ENCODE results near the gene MTMR10.

The MTMR10 gene

DNA sequence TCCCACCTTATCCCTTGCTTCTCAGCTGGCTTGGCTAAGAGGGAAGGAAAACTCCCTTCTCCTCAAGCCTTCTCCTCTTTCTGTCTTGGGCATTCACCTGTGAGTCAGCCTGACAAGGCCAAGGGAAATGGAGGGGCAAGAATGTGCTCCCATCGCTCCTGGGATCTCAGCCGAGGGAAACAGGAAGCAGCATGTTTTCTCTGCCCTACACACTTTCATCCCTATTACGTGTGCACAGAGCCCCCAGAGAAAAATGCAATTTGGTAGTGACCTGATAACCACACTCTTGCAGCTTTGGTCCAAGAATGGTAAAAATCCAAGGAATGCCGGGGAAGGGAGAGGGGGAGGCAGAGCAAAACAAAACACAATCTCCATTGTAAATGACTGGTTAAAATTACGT is 32.9 kb upstream of the MTMR10 start:
- ATAC-seq (ENCODE audit: insufficient read depth, low read depth) (no peak), DNase-seq (no peak)

DNA sequence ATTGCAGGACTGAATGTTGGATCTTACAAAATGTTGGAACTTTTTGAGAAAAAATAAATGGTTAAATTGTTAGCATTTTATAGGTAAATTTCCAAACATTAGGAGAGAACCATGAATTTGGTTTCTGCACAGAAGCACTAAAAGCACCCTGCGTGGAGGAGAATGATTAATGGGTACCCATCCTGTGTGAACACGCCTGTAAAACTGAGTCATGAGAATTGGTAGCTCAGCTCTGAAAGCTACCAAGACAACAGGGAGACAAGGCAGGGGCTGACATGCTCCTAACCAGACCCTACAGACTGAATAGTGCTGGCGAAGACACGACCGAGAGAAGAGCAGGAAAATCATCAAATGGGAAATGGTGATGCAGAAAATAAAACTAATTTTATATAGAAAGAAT is 32.4 kb upstream of the MTMR10 start:
- no peaks in the 10 kb centered on the region for H3K27me3 ChIP-seq (ENCODE audit: insufficient read depth, low read length, poor library complexity)
- H2AFZ ChIP-seq (ENCODE audit: low read depth, low read length), result no peak overlapping the region
- ATAC-seq (ENCODE audit: insufficient read depth, low read depth) (no peak), DNase-seq (no peak)
- no peaks in the 10 kb centered on the region for H4K20me1 ChIP-seq (ENCODE audit: insufficient read depth, low read length)
- no peaks in the 10 kb centered on the region for H3K79me2 ChIP-seq (ENCODE audit: insufficient read depth, low read length)
- H3K27ac ChIP-seq (ENCODE audit: low read length), result no peak overlapping the region
- no peaks in the 10 kb centered on the region for H3K36me3 ChIP-seq (ENCODE audit: insufficient read depth, low read length)
- H3K9ac ChIP-seq (ENCODE audit: low read depth, low read length), result no peak overlapping the region
- no peaks in the 10 kb centered on the region for H3K9me3 ChIP-seq (ENCODE audit: insufficient read depth, low read length, severe bottlenecking)
- no peak overlapping the region for H3K4me3 ChIP-seq (ENCODE audit: low read depth in 1 of 2, low read length in 2 of 2)
- TF ChIP-seq EZH2 (IDR thresholded peaks at IDR 0.05; ENCODE audit: borderline replicate concordance, low read depth, low read length, severe bottlenecking), result no peak
- TF ChIP-seq, protein P1, sequence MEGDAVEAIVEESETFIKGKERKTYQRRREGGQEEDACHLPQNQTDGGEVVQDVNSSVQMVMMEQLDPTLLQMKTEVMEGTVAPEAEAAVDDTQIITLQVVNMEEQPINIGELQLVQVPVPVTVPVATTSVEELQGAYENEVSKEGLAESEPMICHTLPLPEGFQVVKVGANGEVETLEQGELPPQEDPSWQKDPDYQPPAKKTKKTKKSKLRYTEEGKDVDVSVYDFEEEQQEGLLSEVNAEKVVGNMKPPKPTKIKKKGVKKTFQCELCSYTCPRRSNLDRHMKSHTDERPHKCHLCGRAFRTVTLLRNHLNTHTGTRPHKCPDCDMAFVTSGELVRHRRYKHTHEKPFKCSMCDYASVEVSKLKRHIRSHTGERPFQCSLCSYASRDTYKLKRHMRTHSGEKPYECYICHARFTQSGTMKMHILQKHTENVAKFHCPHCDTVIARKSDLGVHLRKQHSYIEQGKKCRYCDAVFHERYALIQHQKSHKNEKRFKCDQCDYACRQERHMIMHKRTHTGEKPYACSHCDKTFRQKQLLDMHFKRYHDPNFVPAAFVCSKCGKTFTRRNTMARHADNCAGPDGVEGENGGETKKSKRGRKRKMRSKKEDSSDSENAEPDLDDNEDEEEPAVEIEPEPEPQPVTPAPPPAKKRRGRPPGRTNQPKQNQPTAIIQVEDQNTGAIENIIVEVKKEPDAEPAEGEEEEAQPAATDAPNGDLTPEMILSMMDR (IDR thresholded peaks at IDR 0.05; ENCODE audit: borderline replicate concordance, extremely low read depth, low read length, poor library complexity, severe bottlenecking), result no peak
- no peaks in the 10 kb centered on the region for H3K4me1 ChIP-seq (ENCODE audit: insufficient read depth, low read length)
- no peak overlapping the region for H3K4me2 ChIP-seq (ENCODE audit: insufficient read depth, low read length)

More for the DNA sequence above, 32.9 kb upstream of the MTMR10 start:
- Histone ChIP-seq H3K4me3 (ENCODE audit: low read depth in 1 of 2, low read length in 2 of 2) (no peak overlapping the region), H3K36me3 (ENCODE audit: insufficient read depth, low read length) (no peaks in the 10 kb centered on the region), H3K79me2 (ENCODE audit: insufficient read depth, low read length) (no peaks in the 10 kb centered on the region), H3K9me3 (ENCODE audit: insufficient read depth, low read length, severe bottlenecking) (no peaks in the 10 kb centered on the region), H4K20me1 (ENCODE audit: insufficient read depth, low read length) (no peaks in the 10 kb centered on the region), H3K9ac (ENCODE audit: low read depth, low read length) (no peak overlapping the region), H3K27me3 (ENCODE audit: insufficient read depth, low read length, poor library complexity) (no peaks in the 10 kb centered on the region), H3K4me1 (ENCODE audit: insufficient read depth, low read length) (no peaks in the 10 kb centered on the region), H3K27ac (ENCODE audit: low read length) (no peak overlapping the region), H3K4me2 (ENCODE audit: insufficient read depth, low read length) (no peak overlapping the region), H2AFZ (ENCODE audit: low read depth, low read length) (no peak overlapping the region)
- TF ChIP-seq EZH2 (IDR thresholded peaks at IDR 0.05; ENCODE audit: borderline replicate concordance, low read depth, low read length, severe bottlenecking), result no peak
- TF ChIP-seq, protein P1 (IDR thresholded peaks at IDR 0.05; ENCODE audit: borderline replicate concordance, extremely low read depth, low read length, poor library complexity, severe bottlenecking), result no peak

- no peaks in the 10 kb centered on the region for H4K20me1 ChIP-seq (ENCODE audit: insufficient read depth, low read length)
- no peak for TF ChIP-seq EZH2 (IDR thresholded peaks at IDR 0.05; ENCODE audit: borderline replicate concordance, low read depth, low read length, severe bottlenecking)
- TF ChIP-seq, protein P1 (IDR thresholded peaks at IDR 0.05; ENCODE audit: borderline replicate concordance, extremely low read depth, low read length, poor library complexity, severe bottlenecking), result no peak
- no peak overlapping the region for H3K4me2 ChIP-seq (ENCODE audit: insufficient read depth, low read length)
- no peaks in the 10 kb centered on the region for H3K27me3 ChIP-seq (ENCODE audit: insufficient read depth, low read length, poor library complexity)
- no peak overlapping the region for H2AFZ ChIP-seq (ENCODE audit: low read depth, low read length)
- H3K27ac ChIP-seq (ENCODE audit: low read length), result no peak overlapping the region
- no peak overlapping the region for H3K4me3 ChIP-seq (ENCODE audit: low read depth in 1 of 2, low read length in 2 of 2)
- H3K4me1 ChIP-seq (ENCODE audit: insufficient read depth, low read length), result no peaks in the 10 kb centered on the region
- ATAC-seq (ENCODE audit: insufficient read depth, low read depth) (no peak), DNase-seq (no peak)
- H3K79me2 ChIP-seq (ENCODE audit: insufficient read depth, low read length), result no peaks in the 10 kb centered on the region
- no peaks in the 10 kb centered on the region for H3K36me3 ChIP-seq (ENCODE audit: insufficient read depth, low read length)
- no peaks in the 10 kb centered on the region for H3K9me3 ChIP-seq (ENCODE audit: insufficient read depth, low read length, severe bottlenecking)
- no peak overlapping the region for H3K9ac ChIP-seq (ENCODE audit: low read depth, low read length)
These were observed 29.7 kb upstream of the MTMR10 start for GRCh38 chr15:31021067-31021665.

Data from DND-41 (cell line).